Measurements from ENCODE around the gene VPS4A. TPM values are rescaled to one million over a fixed set of nuclear protein-coding genes. Genes with fewer than 3 reads are reported as not detected.

VPS4A gene
- polyA plus RNA-seq, 1 donor from 2014 or later: 46.3 TPM

GRCh38 chr16:69276148-69277115, 34.7 kb upstream of the VPS4A start:
- H3K36me3 ChIP-seq (ENCODE audit: insufficient read depth, low read length): no peaks in the 10 kb centered on the region
- no peaks in the 10 kb centered on the region for H3K9me2 ChIP-seq (ENCODE audit: insufficient read depth, low read length)
- no peaks in the 10 kb centered on the region for H3K27me3 ChIP-seq (ENCODE audit: insufficient read depth, low read depth, low read length)
- no peaks in the 10 kb centered on the region for H4K20me1 ChIP-seq (ENCODE audit: insufficient read depth)
- no peak overlapping the region for H3K27ac ChIP-seq (ENCODE audit: low read length)
- no peak overlapping the region for H3K4me2 ChIP-seq (ENCODE audit: low read length)
- TF ChIP-seq EZH2 (IDR thresholded peaks at IDR 0.05; ENCODE audit: borderline replicate concordance, insufficient read depth, low read length, poor library complexity, severe bottlenecking) (no peak), SMC3 (conservative IDR thresholded peaks at IDR 0.05; ENCODE audit: poor library complexity) (no peak)
- no peaks in the 10 kb centered on the region for H3K79me2 ChIP-seq (replicated peaks; ENCODE audit: insufficient read depth, low read length)
- no peak overlapping the region for H3K9ac ChIP-seq (ENCODE audit: low read length)
- H2AFZ ChIP-seq (ENCODE audit: low read depth, low read length): no peak overlapping the region
- no peak overlapping the region for H3K4me3 ChIP-seq (ENCODE audit: low read length)
- H3F3A ChIP-seq (ENCODE audit: insufficient read depth, low read length, poor library complexity, severe bottlenecking): no peaks in the 10 kb centered on the region
- no peaks in the 10 kb centered on the region for H3K9me3 ChIP-seq (ENCODE audit: low read length)

GRCh38 chr16:69277413-69277812, 33.7 kb upstream of the VPS4A start:
- H4K20me1 ChIP-seq (ENCODE audit: insufficient read depth): no peaks in the 10 kb centered on the region
- TF ChIP-seq EP300 (conservative IDR thresholded peaks at IDR 0.05; ENCODE audit: poor library complexity, severe bottlenecking) (no peak), EZH2 (IDR thresholded peaks at IDR 0.05; ENCODE audit: borderline replicate concordance, insufficient read depth, low read length, poor library complexity, severe bottlenecking) (no peak), TAF1 (IDR thresholded peaks at IDR 0.05; ENCODE audit: low read depth) (no peak), RAD21 (conservative IDR thresholded peaks at IDR 0.05) (no peak), SMC3 (conservative IDR thresholded peaks at IDR 0.05; ENCODE audit: poor library complexity) (no peak), REST (IDR thresholded peaks at IDR 0.05; ENCODE audit: borderline replicate concordance) (no peak), POLR2AphosphoS5 (IDR thresholded peaks at IDR 0.05) (no peak), MXI1 (conservative IDR thresholded peaks at IDR 0.05; ENCODE audit: poor library complexity, severe bottlenecking) (no peak), CTCF (IDR thresholded peaks at IDR 0.05; ENCODE audit: poor library complexity, severe bottlenecking) (no peak)
- no peaks in the 10 kb centered on the region for H3K9me3 ChIP-seq (ENCODE audit: low read length)
- no peak overlapping the region for H2AFZ ChIP-seq (ENCODE audit: low read depth, low read length)
- H3K36me3 ChIP-seq (ENCODE audit: insufficient read depth, low read length): no peaks in the 10 kb centered on the region
- H3K4me3 ChIP-seq (ENCODE audit: low read length): no peak overlapping the region
- no peaks in the 10 kb centered on the region for H3F3A ChIP-seq (ENCODE audit: insufficient read depth, low read length, poor library complexity, severe bottlenecking)
- no peaks in the 10 kb centered on the region for H3K9me2 ChIP-seq (ENCODE audit: insufficient read depth, low read length)
- H3K79me2 ChIP-seq (replicated peaks; ENCODE audit: insufficient read depth, low read length): no peaks in the 10 kb centered on the region
- no peak overlapping the region for H3K4me2 ChIP-seq (ENCODE audit: low read length)
- no peak overlapping the region for H3K27ac ChIP-seq (ENCODE audit: low read length)
- no peaks in the 10 kb centered on the region for H3K27me3 ChIP-seq (ENCODE audit: insufficient read depth, low read depth, low read length)
- no peak overlapping the region for H3K9ac ChIP-seq (ENCODE audit: low read length)
